Skeletal muscle tissue (tissue), 4 donors: ENCODE measurements around the gene PLEKHA7. TPM values are rescaled to one million over a fixed set of nuclear protein-coding genes. Genes with fewer than 3 reads are reported as not detected.
"Not testable (repeated sequence)": the region's sequence is repeated elsewhere in the genome, so short reads cannot be mapped to it uniquely, and the experiment has no call there.

Source experiments
- H3K27ac ChIP-seq: one replicate; pipeline ENCODE4 v1.7.0; 2013; ENCODE audit warnings: mild to moderate bottlenecking, low read depth, low read length, inconsistent platforms
- H3K27me3 ChIP-seq, 3 donors: one replicate each; pipeline ENCODE4 v1.7.0; 2013; ENCODE audit warnings: low read length in 3 of 3; ENCODE audit not compliant: control insufficient read depth in 3 of 3, insufficient read depth in 3 of 3
- H3K36me3 ChIP-seq, 3 donors: one replicate each; pipeline ENCODE4 v1.7.0; 2013; ENCODE audit warnings: low read length in 3 of 3; ENCODE audit not compliant: control insufficient read depth in 3 of 3, insufficient read depth in 3 of 3
- H3K4me1 ChIP-seq, 3 donors: one replicate each; pipeline ENCODE4 v1.7.0; 2013; ENCODE audit warnings: low read length in 3 of 3, mild to moderate bottlenecking in 3 of 3; ENCODE audit not compliant: control insufficient read depth in 3 of 3, insufficient read depth in 3 of 3
- H3K4me3 ChIP-seq, 3 donors: one replicate each; pipeline ENCODE4 v1.7.0; 2013; ENCODE audit warnings: low read length in 3 of 3
- H3K9ac ChIP-seq, 3 donors: one replicate each; pipeline ENCODE4 v1.7.0; 2013; ENCODE audit warnings: low read length in 3 of 3, mild to moderate bottlenecking in 3 of 3, moderate library complexity in 2 of 3, low read depth in 1 of 3
- H3K9me3 ChIP-seq, 3 donors: one replicate each; pipeline ENCODE4 v1.7.0; 2013; ENCODE audit warnings: low read length in 3 of 3; ENCODE audit not compliant: control insufficient read depth in 3 of 3
- total RNA-seq: library from RNA; depleted of rRNA; stranded (reverse); fragments of >200 nt; gene quantifications from one replicate; pipeline ENCODE4 v1.2.3, GENCODE V29; 2014
- donor health status: Osteomylitis.

Gene PLEKHA7
- total RNA-seq, 1 donor from 2014 or later: 5.2 TPM

DNA sequence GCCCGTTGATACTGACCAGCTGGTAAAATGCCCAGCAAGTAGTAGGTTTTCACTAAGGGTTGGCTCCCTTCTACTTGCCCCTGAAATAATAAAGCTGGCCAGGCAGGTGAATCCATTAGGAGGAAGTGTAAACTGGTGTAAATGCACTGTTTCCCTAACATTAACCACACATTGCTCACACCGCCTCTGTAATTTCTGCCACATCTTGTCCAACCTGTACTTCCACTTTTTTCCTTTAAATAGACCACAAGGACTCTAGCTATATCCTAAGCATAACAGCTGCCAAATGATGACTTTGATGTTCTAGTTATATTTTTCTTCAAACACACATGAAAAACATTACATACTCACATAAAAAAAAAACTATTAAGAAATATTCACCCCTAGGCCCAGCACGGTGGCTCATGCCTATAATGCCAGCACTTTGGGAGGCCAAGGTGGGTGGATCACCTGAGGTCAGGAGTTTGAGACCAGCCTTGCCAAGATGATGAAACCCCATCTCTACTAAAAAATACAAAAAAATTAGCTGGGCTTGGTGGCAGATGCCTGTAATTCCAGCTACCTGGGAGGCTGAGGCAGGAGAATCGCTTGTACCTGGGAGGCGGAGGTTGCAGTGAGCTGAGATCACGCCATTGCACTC lies 95.6 kb downstream of the PLEKHA7 start:
- H3K4me1 ChIP-seq, H3K27ac ChIP-seq, H3K9ac ChIP-seq, H3K4me3 ChIP-seq, H3K9me3 ChIP-seq, H3K27me3 ChIP-seq, H3K36me3 ChIP-seq: not testable (repeated sequence)

- no peak overlapping the region for H3K27ac ChIP-seq
- no peaks in the 10 kb centered on the region for H3K9me3 ChIP-seq
- H3K27me3 ChIP-seq: no peaks in the 10 kb centered on the region
- no peaks in the 10 kb centered on the region for H3K36me3 ChIP-seq
- H3K4me1 ChIP-seq: no peaks in the 10 kb centered on the region
- H3K4me3 ChIP-seq: no peak overlapping the region
- H3K9ac ChIP-seq: no peak overlapping the region
Observed at GRCh38 chr11:16917941-16918340, 96.3 kb downstream of the PLEKHA7 start.

DNA sequence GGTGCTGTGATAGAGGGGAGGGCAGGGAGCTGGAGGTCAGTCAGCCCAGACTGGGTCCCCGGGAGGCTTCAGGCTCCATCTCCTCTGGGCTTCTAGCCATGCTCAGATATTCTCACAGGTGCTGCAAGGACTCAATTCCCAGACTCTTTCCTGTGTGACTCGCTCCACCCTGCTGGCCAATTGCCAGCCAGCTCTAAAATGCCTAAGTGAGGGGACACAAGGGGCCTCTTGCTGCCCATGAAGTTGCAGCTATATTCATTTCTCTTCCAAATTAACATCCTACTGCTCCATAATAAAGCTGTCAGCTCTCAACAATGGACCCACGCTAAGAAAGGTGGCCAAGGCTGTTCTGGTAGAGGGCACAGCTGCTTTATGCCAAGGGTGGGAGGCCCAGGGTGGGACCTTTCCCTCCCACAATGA lies 101.5 kb downstream of the PLEKHA7 start:
- Histone ChIP-seq H3K4me3 (no peak overlapping the region), H3K4me1 (no peaks in the 10 kb centered on the region), H3K9me3 (no peaks in the 10 kb centered on the region), H3K9ac (no peak overlapping the region), H3K36me3 (no peaks in the 10 kb centered on the region), H3K27me3 (no peaks in the 10 kb centered on the region), H3K27ac (no peak overlapping the region)

GRCh38 chr11:16911658-16912057 lies 102.6 kb downstream of the PLEKHA7 start:
- H3K4me3 ChIP-seq: no peak overlapping the region
- H3K9me3 ChIP-seq: no peaks in the 10 kb centered on the region
- H3K36me3 ChIP-seq: no peaks in the 10 kb centered on the region
- no peak overlapping the region for H3K27ac ChIP-seq
- H3K4me1 ChIP-seq: no peaks in the 10 kb centered on the region
- no peaks in the 10 kb centered on the region for H3K27me3 ChIP-seq
- no peak overlapping the region for H3K9ac ChIP-seq

DNA sequence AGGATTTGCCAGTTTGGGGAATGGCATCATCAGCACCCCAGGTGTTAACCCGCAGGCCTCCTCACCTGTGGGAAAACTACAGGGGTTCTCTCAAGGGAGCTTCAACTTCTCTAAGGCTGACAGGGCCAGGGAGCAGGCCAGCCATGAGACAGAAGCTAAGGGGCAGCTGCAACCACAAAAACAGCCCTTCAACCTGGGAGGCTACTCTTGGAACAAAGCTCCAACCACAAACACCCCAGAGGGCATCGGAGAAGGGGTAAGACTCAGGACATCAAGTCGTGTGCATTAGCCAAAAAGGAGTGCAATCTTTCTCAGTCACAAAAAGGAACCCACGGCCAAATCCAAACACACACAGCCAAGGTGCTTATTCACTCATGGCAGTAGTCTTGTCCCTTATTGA lies 103.0 kb downstream of the PLEKHA7 start:
- H3K4me3 ChIP-seq: no peak overlapping the region
- H3K27ac ChIP-seq: no peak overlapping the region
- H3K27me3 ChIP-seq: no peaks in the 10 kb centered on the region
- H3K9me3 ChIP-seq: no peaks in the 10 kb centered on the region
- H3K9ac ChIP-seq: no peak overlapping the region
- no peaks in the 10 kb centered on the region for H3K36me3 ChIP-seq
- H3K4me1 ChIP-seq: no peaks in the 10 kb centered on the region

- Histone ChIP-seq H3K4me3 (no peak overlapping the region), H3K27me3 (no peaks in the 10 kb centered on the region), H3K9ac (no peak overlapping the region), H3K9me3 (no peaks in the 10 kb centered on the region), H3K36me3 (no peaks in the 10 kb centered on the region), H3K4me1 (peaks cover 0 to 6% (median 0%) of the 10 kb centered on the region in 3 donors), H3K27ac (no peak overlapping the region)
Observed at GRCh38 chr11:16909359-16910035, 104.7 kb downstream of the PLEKHA7 start.

- H3K27me3 ChIP-seq: no peaks in the 10 kb centered on the region
- no peaks in the 10 kb centered on the region for H3K9me3 ChIP-seq
- no peak overlapping the region for H3K9ac ChIP-seq
- H3K4me3 ChIP-seq: no peak overlapping the region
- H3K4me1 ChIP-seq: peaks cover 0 to 6% (median 0%) of the 10 kb centered on the region in 3 donors
- H3K36me3 ChIP-seq: no peaks in the 10 kb centered on the region
- no peak overlapping the region for H3K27ac ChIP-seq
Observed at GRCh38 chr11:16905375-16905774, 108.8 kb downstream of the PLEKHA7 start.

DNA sequence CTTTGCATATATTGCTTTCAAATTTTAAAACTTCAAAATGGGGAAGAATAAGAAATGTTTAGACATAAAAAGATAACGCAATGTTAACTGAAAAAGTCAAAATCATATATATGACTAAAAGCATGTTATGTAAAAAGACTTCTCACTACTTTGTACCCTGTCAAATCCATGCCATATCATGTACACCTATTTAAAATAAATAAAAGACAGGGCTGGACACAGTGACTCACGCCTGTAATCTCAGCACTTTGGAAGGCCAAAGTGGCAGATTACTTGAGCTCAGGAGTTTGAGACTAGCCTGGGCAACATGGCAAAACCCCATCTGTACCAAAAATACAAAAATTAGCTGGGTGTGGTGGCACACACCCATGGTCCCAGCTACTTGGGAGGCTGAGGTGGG lies 109.5 kb downstream of the PLEKHA7 start:
- not testable (repeated sequence) for H3K4me1 ChIP-seq, H3K9ac ChIP-seq, H3K4me3 ChIP-seq, H3K36me3 ChIP-seq, H3K9me3 ChIP-seq, H3K27me3 ChIP-seq, H3K27ac ChIP-seq

DNA sequence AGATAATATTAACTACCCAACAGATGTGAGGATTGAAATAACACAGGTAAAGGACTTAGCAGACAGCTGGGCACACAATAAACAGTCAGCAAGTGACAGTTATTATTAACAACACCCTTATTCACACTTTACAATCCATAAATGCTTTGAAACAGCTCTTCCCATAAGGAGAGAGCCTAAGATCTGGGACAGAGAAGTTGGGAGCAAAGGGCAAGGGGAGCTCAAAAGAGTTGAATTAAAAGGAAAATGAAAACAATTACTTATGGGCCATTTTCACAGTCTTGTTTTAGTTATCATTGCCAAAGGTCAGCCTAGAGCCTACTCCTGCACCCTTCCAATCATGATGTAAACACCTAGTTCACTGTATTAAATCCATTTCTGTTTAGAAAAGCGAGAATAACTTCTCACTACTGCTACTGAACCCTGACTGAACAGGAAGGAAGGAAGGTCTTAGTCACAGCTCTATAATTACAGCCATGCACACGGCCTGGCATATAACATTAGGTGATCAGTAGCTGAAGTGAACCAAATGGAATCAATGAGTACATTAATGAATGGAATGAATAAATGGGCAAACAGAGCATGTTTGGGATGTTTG lies 111.3 kb downstream of the PLEKHA7 start:
- Histone ChIP-seq H3K9ac (no peak overlapping the region), H3K36me3 (no peaks in the 10 kb centered on the region), H3K4me3 (no peak overlapping the region), H3K9me3 (no peaks in the 10 kb centered on the region), H3K4me1 (peaks cover 0 to 6% (median 4%) of the 10 kb centered on the region in 3 donors), H3K27ac (no peak overlapping the region), H3K27me3 (no peaks in the 10 kb centered on the region)

- no peak overlapping the region for H3K27ac ChIP-seq
- no peak overlapping the region for H3K4me3 ChIP-seq
- no peaks in the 10 kb centered on the region for H3K36me3 ChIP-seq
- H3K9ac ChIP-seq: no peak overlapping the region
- no peaks in the 10 kb centered on the region for H3K9me3 ChIP-seq
- peaks cover 0 to 7% (median 6%) of the 10 kb centered on the region in 3 donors for H3K4me1 ChIP-seq
- H3K27me3 ChIP-seq: no peaks in the 10 kb centered on the region
Observed at GRCh38 chr11:16902182-16902581, 112.0 kb downstream of the PLEKHA7 start.
